ENCODE measurements around the gene CMTM7. TPM values are rescaled to one million over a fixed set of nuclear protein-coding genes. Genes with fewer than 3 reads are reported as not detected.

CMTM7 gene
- total and polyA plus RNA-seq, 2 of the 13 experiments (the other 11 are each of a cell fraction or from before 2014, with no cell fraction given): 20.9 to 21.4 TPM

DNA sequence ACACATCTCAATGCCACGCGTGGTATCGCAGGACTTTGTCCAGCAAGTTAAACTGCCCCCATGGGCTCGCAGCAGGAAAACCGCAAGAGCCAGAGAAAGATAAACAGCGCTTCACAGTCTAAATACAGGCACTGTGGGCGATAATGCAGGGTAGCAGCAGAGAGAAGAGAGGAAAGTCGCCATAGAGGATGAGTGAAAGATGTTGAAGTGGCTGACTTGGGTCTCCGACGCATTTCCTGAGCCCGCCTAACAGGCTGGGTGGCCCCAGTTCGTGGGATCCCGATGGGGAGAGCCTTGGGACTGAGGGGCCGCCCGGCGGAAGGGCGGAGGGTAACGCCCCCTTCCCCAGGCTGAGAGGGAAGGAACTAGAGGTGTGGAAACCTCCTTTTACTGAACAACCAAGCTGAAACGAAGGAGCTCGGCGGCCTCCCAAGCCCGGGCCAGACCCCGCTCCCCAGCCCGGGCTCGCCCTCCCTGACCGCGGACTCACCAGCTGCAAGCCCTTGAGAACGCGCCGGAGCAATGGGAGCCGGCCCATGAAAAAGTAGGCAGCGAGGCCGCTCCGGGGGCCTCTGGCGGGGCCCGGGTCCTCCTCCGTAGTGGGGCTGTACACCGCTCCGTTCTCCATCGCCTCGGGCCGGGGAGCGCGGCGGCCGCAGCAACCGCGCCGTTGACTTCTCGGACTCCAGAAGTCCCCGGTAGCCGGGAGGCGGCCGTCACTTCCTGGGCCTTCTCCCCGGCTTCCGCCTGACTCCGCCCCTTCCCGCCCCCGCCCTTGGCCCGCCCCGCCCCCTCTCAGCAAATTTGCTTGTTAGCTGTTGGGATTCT is 110.7 kb downstream of the CMTM7 start, which contains the start of gene CMTM6 (continued):
- 0 out of 2 replicates have a peak, but pooled peaks have one; percentile 50 for TF ChIP-seq AHR (CRISPR knock-in tag; IDR thresholded peaks at IDR 0.05)
- 0 out of 2 replicates have a peak, but pooled peaks have one; percentile 55 for TF ChIP-seq ZNF234 (CRISPR knock-in tag; conservative IDR thresholded peaks at IDR 0.05)
- TF ChIP-seq DPF2 (CRISPR knock-in tag; IDR thresholded peaks at IDR 0.05; ENCODE audit: borderline replicate concordance, low read depth): no peak
- no peak for TF ChIP-seq ISL2 (CRISPR knock-in tag; IDR thresholded peaks at IDR 0.05)
- TF ChIP-seq, protein P1, sequence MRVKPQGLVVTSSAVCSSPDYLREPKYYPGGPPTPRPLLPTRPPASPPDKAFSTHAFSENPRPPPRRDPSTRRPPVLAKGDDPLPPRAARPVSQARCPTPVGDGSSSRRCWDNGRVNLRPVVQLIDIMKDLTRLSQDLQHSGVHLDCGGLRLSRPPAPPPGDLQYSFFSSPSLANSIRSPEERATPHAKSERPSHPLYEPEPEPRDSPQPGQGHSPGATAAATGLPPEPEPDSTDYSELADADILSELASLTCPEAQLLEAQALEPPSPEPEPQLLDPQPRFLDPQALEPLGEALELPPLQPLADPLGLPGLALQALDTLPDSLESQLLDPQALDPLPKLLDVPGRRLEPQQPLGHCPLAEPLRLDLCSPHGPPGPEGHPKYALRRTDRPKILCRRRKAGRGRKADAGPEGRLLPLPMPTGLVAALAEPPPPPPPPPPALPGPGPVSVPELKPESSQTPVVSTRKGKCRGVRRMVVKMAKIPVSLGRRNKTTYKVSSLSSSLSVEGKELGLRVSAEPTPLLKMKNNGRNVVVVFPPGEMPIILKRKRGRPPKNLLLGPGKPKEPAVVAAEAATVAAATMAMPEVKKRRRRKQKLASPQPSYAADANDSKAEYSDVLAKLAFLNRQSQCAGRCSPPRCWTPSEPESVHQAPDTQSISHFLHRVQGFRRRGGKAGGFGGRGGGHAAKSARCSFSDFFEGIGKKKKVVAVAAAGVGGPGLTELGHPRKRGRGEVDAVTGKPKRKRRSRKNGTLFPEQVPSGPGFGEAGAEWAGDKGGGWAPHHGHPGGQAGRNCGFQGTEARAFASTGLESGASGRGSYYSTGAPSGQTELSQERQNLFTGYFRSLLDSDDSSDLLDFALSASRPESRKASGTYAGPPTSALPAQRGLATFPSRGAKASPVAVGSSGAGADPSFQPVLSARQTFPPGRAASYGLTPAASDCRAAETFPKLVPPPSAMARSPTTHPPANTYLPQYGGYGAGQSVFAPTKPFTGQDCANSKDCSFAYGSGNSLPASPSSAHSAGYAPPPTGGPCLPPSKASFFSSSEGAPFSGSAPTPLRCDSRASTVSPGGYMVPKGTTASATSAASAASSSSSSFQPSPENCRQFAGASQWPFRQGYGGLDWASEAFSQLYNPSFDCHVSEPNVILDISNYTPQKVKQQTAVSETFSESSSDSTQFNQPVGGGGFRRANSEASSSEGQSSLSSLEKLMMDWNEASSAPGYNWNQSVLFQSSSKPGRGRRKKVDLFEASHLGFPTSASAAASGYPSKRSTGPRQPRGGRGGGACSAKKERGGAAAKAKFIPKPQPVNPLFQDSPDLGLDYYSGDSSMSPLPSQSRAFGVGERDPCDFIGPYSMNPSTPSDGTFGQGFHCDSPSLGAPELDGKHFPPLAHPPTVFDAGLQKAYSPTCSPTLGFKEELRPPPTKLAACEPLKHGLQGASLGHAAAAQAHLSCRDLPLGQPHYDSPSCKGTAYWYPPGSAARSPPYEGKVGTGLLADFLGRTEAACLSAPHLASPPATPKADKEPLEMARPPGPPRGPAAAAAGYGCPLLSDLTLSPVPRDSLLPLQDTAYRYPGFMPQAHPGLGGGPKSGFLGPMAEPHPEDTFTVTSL (CRISPR knock-in tag; IDR thresholded peaks at IDR 0.05; ENCODE audit: borderline replicate concordance): 0 out of 2 replicates have a peak, but pooled peaks have one; percentile 13
- TF ChIP-seq NAIF1 (CRISPR knock-in tag; IDR thresholded peaks at IDR 0.05; ENCODE audit: borderline replicate concordance): no peak
- TF ChIP-seq, protein P2, sequence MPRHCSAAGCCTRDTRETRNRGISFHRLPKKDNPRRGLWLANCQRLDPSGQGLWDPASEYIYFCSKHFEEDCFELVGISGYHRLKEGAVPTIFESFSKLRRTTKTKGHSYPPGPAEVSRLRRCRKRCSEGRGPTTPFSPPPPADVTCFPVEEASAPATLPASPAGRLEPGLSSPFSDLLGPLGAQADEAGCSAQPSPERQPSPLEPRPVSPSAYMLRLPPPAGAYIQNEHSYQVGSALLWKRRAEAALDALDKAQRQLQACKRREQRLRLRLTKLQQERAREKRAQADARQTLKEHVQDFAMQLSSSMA (CRISPR knock-in tag; IDR thresholded peaks at IDR 0.05): 0 out of 2 replicates have a peak, but pooled peaks have one; percentile 34
- TF ChIP-seq, protein P3, sequence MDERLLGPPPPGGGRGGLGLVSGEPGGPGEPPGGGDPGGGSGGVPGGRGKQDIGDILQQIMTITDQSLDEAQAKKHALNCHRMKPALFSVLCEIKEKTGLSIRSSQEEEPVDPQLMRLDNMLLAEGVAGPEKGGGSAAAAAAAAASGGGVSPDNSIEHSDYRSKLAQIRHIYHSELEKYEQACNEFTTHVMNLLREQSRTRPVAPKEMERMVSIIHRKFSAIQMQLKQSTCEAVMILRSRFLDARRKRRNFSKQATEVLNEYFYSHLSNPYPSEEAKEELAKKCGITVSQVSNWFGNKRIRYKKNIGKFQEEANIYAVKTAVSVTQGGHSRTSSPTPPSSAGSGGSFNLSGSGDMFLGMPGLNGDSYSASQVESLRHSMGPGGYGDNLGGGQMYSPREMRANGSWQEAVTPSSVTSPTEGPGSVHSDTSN (CRISPR knock-in tag; IDR thresholded peaks at IDR 0.05): no peak
- TF ChIP-seq, protein P4, sequence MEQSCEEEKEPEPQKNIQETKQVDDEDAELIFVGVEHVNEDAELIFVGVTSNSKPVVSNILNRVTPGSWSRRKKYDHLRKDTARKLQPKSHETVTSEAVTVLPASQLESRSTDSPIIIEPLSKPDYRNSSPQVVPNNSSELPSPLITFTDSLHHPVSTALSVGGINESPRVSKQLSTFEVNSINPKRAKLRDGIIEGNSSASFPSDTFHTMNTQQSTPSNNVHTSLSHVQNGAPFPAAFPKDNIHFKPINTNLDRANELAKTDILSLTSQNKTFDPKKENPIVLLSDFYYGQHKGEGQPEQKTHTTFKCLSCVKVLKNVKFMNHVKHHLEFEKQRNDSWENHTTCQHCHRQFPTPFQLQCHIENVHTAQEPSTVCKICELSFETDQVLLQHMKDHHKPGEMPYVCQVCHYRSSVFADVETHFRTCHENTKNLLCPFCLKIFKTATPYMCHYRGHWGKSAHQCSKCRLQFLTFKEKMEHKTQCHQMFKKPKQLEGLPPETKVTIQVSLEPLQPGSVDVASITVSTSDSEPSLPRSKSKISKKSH (CRISPR knock-in tag; IDR thresholded peaks at IDR 0.05; ENCODE audit: borderline replicate concordance): no peak
- no peak for TF ChIP-seq FOXM1 (CRISPR knock-in tag; IDR thresholded peaks at IDR 0.05)
- TF ChIP-seq PITX1 (CRISPR knock-in tag; IDR thresholded peaks at IDR 0.05): no peak
- TF ChIP-seq RARG (CRISPR knock-in tag; IDR thresholded peaks at IDR 0.05; ENCODE audit: low read depth): no peak
- TF ChIP-seq ZNF556 (CRISPR knock-in tag; IDR thresholded peaks at IDR 0.05; ENCODE audit: borderline replicate concordance): no peak
- TF ChIP-seq IKZF4 (CRISPR knock-in tag; IDR thresholded peaks at IDR 0.05; ENCODE audit: borderline replicate concordance, low read depth, not compliant biosample characterization): peak; percentile 59
- no peak for TF ChIP-seq PTBP1 (IDR thresholded peaks at IDR 0.05; ENCODE audit: low read depth, low read length, poor library complexity, severe bottlenecking)
- TF ChIP-seq, protein P5, sequence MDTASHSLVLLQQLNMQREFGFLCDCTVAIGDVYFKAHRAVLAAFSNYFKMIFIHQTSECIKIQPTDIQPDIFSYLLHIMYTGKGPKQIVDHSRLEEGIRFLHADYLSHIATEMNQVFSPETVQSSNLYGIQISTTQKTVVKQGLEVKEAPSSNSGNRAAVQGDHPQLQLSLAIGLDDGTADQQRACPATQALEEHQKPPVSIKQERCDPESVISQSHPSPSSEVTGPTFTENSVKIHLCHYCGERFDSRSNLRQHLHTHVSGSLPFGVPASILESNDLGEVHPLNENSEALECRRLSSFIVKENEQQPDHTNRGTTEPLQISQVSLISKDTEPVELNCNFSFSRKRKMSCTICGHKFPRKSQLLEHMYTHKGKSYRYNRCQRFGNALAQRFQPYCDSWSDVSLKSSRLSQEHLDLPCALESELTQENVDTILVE (CRISPR knock-in tag; IDR thresholded peaks at IDR 0.05): peak; percentile 4; the same call in 1 of the 2 replicates
- TF ChIP-seq ZNF550 (CRISPR knock-in tag; IDR thresholded peaks at IDR 0.05; ENCODE audit: borderline replicate concordance): no peak
